T-helper 1 cell treated with Interleukin-12 subunit alpha and Interleukin-12 subunit beta and Interleukin-4 antibody, amounts not matched to agents 30 μg/mL and 1 μg/mL, for 36 hours (primary cell): Measurements from ENCODE around the gene PIP4K2A.

Experiments used
- H3K27ac Mint-ChIP-seq: one replicate; pipeline ENCODE4 v1.8.0; 2021; ENCODE audit warnings: mild to moderate bottlenecking, mixed read lengths
- H3K27me3 Mint-ChIP-seq: one replicate; pipeline ENCODE4 v1.8.0; 2021; ENCODE audit warnings: low read depth, mixed read lengths
- H3K36me3 Mint-ChIP-seq: one replicate; pipeline ENCODE4 v1.8.0; 2021; ENCODE audit warnings: low read depth, mixed read lengths
- H3K4me1 Mint-ChIP-seq: one replicate; pipeline ENCODE4 v1.8.0; 2021; ENCODE audit warnings: low read depth, mixed read lengths
- H3K4me3 Mint-ChIP-seq: one replicate; pipeline ENCODE4 v1.8.0; 2021; ENCODE audit warnings: mild to moderate bottlenecking, moderate library complexity, mixed read lengths
- H3K9me3 Mint-ChIP-seq: one replicate; pipeline ENCODE4 v1.8.0; 2021; ENCODE audit warnings: mixed read lengths

PIP4K2A gene

DNA sequence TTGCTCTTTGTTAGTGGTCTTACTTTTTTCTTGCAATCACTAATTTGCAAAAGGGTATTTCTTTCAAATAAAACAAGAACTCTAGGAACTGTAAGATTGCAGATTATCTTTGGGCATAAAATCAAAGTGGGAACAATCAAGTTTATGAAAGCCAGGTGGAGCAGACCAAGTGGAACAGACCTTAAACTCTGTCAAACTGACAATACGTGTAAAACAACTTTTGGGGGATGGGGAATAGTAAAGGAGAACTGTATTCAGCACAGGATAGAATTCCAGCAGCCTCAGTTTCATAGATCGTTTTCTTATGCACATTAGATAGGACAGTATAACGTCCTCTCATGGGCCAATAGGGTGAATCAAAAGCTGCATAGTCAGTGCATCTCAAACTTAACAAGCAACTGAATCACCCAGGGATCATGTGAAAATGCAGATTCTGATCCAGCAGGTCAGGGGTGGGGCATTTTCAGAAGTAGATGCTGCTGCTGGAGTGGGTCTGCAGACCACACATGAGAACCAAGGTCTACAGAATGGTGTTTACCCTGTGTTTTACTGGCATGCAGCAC, 120.7 kb downstream of the PIP4K2A start:
- Mint-ChIP-seq H3K4me1 (peaks cover 26% of the 10 kb centered on the region), H3K9me3 (no peaks in the 10 kb centered on the region), H3K27ac (peak overlapping the region; percentile 52), H3K27me3 (no peaks in the 10 kb centered on the region), H3K36me3 (peaks cover 38% of the 10 kb centered on the region), H3K4me3 (no peak overlapping the region)

DNA sequence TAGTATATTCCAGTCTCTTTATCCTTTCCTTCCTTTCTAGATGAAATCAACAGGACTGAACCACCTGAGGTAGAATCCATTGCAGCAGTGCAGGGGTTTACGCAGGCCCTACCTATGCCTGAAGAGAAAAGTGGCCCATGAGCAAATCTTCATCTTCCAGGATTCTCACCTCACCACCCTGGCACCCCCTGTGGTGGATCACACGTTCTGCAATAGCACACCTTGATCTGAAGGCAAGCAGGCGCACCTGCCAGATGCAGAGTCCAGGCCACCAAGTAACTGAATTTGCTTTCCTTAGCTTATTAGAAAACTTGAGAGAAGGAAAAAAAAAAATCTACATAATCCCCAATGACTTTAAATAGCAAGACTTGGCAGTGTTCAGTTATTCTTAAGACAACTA, 121.4 kb downstream of the PIP4K2A start:
- no peaks in the 10 kb centered on the region for H3K27me3 Mint-ChIP-seq
- H3K4me3 Mint-ChIP-seq = no peak overlapping the region
- no peaks in the 10 kb centered on the region for H3K9me3 Mint-ChIP-seq
- H3K36me3 Mint-ChIP-seq = peaks cover 42% of the 10 kb centered on the region
- peak overlapping the region; percentile 31 for H3K27ac Mint-ChIP-seq
- peaks cover 24% of the 10 kb centered on the region for H3K4me1 Mint-ChIP-seq

GRCh38 chr10:22589851-22590514, 124.4 kb downstream of the PIP4K2A start:
- H3K36me3 Mint-ChIP-seq = peaks cover 45% of the 10 kb centered on the region
- no peak overlapping the region for H3K4me3 Mint-ChIP-seq
- peak overlapping the region; percentile 43 for H3K27ac Mint-ChIP-seq
- H3K4me1 Mint-ChIP-seq = peaks cover 18% of the 10 kb centered on the region
- no peaks in the 10 kb centered on the region for H3K9me3 Mint-ChIP-seq
- no peaks in the 10 kb centered on the region for H3K27me3 Mint-ChIP-seq

- Mint-ChIP-seq H3K4me1 (peaks cover 13% of the 10 kb centered on the region), H3K27ac (no peak overlapping the region), H3K9me3 (no peaks in the 10 kb centered on the region), H3K36me3 (peaks cover 49% of the 10 kb centered on the region), H3K27me3 (no peaks in the 10 kb centered on the region), H3K4me3 (no peak overlapping the region)
Measured at GRCh38 chr10:22588462-22588861, 125.9 kb downstream of the PIP4K2A start.

DNA sequence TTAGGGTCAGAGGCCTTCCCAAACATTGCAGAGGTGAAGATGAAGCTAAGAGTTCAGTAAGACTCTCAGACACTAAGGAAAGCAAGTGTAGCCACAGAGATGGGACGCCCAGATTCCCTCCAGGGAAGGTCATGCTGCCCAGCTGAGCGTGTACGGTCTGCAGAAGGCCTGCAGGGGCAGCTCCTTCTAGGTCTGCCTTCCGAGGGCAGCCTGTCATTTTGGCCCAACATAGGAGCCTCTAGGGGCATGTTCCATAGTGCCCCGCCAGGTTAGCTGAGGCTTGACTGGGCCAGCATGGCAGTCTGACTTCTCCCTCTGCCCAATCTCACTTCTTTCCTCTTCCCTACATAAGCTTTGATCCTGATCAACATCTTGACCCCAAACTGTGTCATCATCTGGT, 130.7 kb downstream of the PIP4K2A start:
- peaks cover 32% of the 10 kb centered on the region for H3K36me3 Mint-ChIP-seq
- H3K9me3 Mint-ChIP-seq = no peaks in the 10 kb centered on the region
- H3K4me3 Mint-ChIP-seq = no peak overlapping the region
- H3K27ac Mint-ChIP-seq = no peak overlapping the region
- H3K27me3 Mint-ChIP-seq = no peaks in the 10 kb centered on the region
- H3K4me1 Mint-ChIP-seq = peaks cover 8% of the 10 kb centered on the region

DNA sequence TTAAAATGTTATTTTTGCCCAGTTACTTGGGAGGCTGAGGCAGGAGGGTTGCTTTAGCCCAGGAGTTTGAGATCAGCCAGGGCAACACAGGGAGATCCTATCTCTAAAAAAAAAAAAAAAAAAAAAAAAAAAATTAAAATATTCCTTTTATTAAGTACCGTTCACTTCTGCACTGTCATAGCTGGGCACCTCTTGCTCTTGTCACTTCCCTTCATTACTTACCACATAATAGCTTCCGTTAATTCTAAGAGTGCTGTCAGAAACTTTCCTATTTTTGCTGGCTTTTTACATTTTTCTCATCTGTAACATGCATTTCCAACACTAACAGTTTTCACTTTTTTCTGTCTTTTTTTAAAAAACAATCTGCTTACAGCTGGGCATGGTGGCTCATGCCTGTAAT, 132.9 kb downstream of the PIP4K2A start:
- H3K27ac Mint-ChIP-seq = no peak overlapping the region
- no peaks in the 10 kb centered on the region for H3K9me3 Mint-ChIP-seq
- no peak overlapping the region for H3K4me3 Mint-ChIP-seq
- H3K4me1 Mint-ChIP-seq = peaks cover 10% of the 10 kb centered on the region
- H3K36me3 Mint-ChIP-seq = peaks cover 33% of the 10 kb centered on the region
- no peaks in the 10 kb centered on the region for H3K27me3 Mint-ChIP-seq

- H3K27ac Mint-ChIP-seq = no peak overlapping the region
- H3K27me3 Mint-ChIP-seq = no peaks in the 10 kb centered on the region
- peaks cover 7% of the 10 kb centered on the region for H3K4me1 Mint-ChIP-seq
- H3K4me3 Mint-ChIP-seq = no peak overlapping the region
- peaks cover 32% of the 10 kb centered on the region for H3K36me3 Mint-ChIP-seq
- no peaks in the 10 kb centered on the region for H3K9me3 Mint-ChIP-seq
Measured at GRCh38 chr10:22580711-22581110, 133.7 kb downstream of the PIP4K2A start.

DNA sequence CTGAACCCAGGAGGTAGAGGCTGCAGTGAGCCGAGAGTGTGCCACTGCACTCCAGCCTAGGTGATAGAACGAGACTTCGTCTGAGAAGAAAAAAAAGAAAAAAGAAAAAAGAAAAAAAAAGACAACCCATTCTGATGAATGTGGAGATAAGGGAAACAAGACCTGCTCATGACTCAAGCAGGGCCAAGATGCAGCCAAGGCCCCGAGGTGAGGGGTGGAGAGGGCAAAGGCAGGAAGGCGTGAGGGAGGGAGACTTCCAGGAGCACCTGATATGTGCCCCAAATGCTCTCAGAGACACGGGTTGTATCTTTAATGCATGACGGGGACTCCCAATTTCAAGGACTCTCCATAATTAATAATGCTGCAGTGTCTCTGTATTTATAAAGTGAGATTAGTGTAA, 134.6 kb downstream of the PIP4K2A start:
- Mint-ChIP-seq H3K27ac (no peak overlapping the region), H3K9me3 (no peaks in the 10 kb centered on the region)

GRCh38 chr10:22573820-22574569, 140.4 kb downstream of the PIP4K2A start:
- Mint-ChIP-seq H3K36me3 (peaks cover 36% of the 10 kb centered on the region), H3K27ac (no peak overlapping the region), H3K4me3 (no peak overlapping the region), H3K4me1 (peaks cover 42% of the 10 kb centered on the region), H3K27me3 (no peaks in the 10 kb centered on the region), H3K9me3 (no peaks in the 10 kb centered on the region)

More for the DNA sequence above, 134.6 kb downstream of the PIP4K2A start:
- Mint-ChIP-seq H3K4me1 (peaks cover 7% of the 10 kb centered on the region), H3K36me3 (peaks cover 34% of the 10 kb centered on the region), H3K27me3 (no peaks in the 10 kb centered on the region), H3K4me3 (no peak overlapping the region)

DNA sequence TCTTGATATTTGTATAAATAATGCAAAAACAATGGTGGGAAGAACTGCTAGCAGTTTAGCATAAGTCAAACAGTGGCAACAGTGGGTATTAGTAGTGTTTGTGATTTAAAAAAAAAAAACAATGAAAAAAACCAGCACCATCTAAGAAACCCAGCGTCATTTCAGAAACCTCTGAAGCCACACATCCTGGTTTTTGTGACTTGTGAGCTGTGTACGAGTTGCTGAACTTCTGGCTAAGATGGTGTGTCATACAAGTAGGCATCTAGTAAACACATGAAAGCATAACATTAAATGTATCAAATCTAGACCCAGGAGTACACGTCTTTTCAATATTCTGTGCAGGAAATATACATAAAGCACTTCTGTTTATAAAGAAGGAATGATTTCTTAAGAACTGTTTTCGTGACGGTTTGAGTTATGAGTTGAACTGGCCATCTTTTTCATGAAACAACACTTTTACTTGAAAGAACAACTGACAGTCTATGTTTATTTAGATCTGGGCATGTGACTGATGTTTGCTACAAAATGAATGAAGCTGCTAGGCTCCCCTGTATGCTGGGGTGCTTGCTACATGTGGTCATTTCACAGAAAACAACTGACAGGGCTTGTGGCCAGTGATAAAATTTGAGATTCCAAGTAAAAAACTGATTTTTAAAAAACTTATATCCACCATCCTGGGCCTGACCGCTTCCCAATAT, 143.5 kb downstream of the PIP4K2A start:
- Mint-ChIP-seq H3K4me1 (peaks cover 49% of the 10 kb centered on the region), H3K9me3 (no peaks in the 10 kb centered on the region), H3K27ac (peak overlapping the region; percentile 82), H3K4me3 (peak overlapping the region; percentile 25), H3K27me3 (no peaks in the 10 kb centered on the region), H3K36me3 (peaks cover 42% of the 10 kb centered on the region)

- H3K27me3 Mint-ChIP-seq = no peaks in the 10 kb centered on the region
- peaks cover 40% of the 10 kb centered on the region for H3K36me3 Mint-ChIP-seq
- peak overlapping the region; percentile 28 for H3K4me3 Mint-ChIP-seq
- peaks cover 49% of the 10 kb centered on the region for H3K4me1 Mint-ChIP-seq
- peak overlapping the region; percentile 85 for H3K27ac Mint-ChIP-seq
- no peaks in the 10 kb centered on the region for H3K9me3 Mint-ChIP-seq
Measured at GRCh38 chr10:22570234-22570633, 144.1 kb downstream of the PIP4K2A start.

- Mint-ChIP-seq H3K27me3 (no peaks in the 10 kb centered on the region), H3K36me3 (peaks cover 46% of the 10 kb centered on the region), H3K4me3 (no peak overlapping the region), H3K27ac (no peak overlapping the region), H3K9me3 (no peaks in the 10 kb centered on the region), H3K4me1 (peaks cover 56% of the 10 kb centered on the region)
Measured at GRCh38 chr10:22568928-22569327, 145.4 kb downstream of the PIP4K2A start.

- Mint-ChIP-seq H3K27ac (no peak overlapping the region), H3K4me3 (no peak overlapping the region), H3K9me3 (no peaks in the 10 kb centered on the region), H3K36me3 (peaks cover 41% of the 10 kb centered on the region), H3K4me1 (peaks cover 23% of the 10 kb centered on the region), H3K27me3 (no peaks in the 10 kb centered on the region)
Measured at GRCh38 chr10:22564060-22564459, 150.3 kb downstream of the PIP4K2A start.

DNA sequence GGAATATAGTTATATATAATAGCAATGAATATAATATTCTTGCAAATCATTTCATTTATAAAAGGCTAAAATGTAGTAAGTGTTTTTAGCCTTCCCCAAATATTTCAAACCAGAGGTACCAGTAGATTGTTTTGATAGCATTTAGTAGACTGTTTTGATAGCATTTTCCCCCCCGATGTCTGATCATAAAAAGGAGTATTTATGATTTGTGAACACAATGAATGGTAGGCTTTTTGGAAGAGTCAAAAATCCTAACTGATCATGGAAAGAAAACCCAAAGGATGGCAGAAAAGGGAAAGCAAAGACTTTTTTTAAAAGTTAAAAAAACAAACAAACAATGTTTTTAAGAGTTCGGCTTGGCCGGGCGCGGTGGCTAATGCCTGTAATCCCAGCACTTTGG, 152.5 kb downstream of the PIP4K2A start:
- no peak overlapping the region for H3K4me3 Mint-ChIP-seq
- H3K9me3 Mint-ChIP-seq = no peaks in the 10 kb centered on the region
- H3K36me3 Mint-ChIP-seq = peaks cover 32% of the 10 kb centered on the region
- H3K27me3 Mint-ChIP-seq = no peaks in the 10 kb centered on the region
- H3K27ac Mint-ChIP-seq = no peak overlapping the region
- peaks cover 19% of the 10 kb centered on the region for H3K4me1 Mint-ChIP-seq

- Mint-ChIP-seq H3K27ac (no peak overlapping the region), H3K27me3 (no peaks in the 10 kb centered on the region), H3K9me3 (no peaks in the 10 kb centered on the region), H3K36me3 (peaks cover 23% of the 10 kb centered on the region), H3K4me3 (no peak overlapping the region), H3K4me1 (peaks cover 12% of the 10 kb centered on the region)
Measured at GRCh38 chr10:22560913-22561239, 153.5 kb downstream of the PIP4K2A start.
